Esophagus (tissue), 2 donors: Measurements from ENCODE around the gene SNAI1. TPM values are rescaled to one million over a fixed set of nuclear protein-coding genes. Genes with fewer than 3 reads are reported as not detected.
"Not testable (repeated sequence)": the region's sequence is repeated elsewhere in the genome, so short reads cannot be mapped to it uniquely, and the experiment has no call there.

Experiments
- H3K27ac ChIP-seq, 2 donors: one replicate each; pipeline ENCODE4 v1.5.1; 2013; ENCODE audit warnings: low read depth in 2 of 2, mild to moderate bottlenecking in 2 of 2, inconsistent platforms in 1 of 2, low read length in 1 of 2, moderate library complexity in 1 of 2
- H3K27me3 ChIP-seq, 2 donors: one replicate each; pipeline ENCODE4 v1.6.1; 2013; ENCODE audit warnings: low read length in 2 of 2, control low read depth in 1 of 2, mild to moderate bottlenecking in 1 of 2; ENCODE audit not compliant: insufficient read depth in 2 of 2, control insufficient read depth in 1 of 2
- H3K36me3 ChIP-seq, 2 donors: one replicate each; pipeline ENCODE4 v1.6.1; 2013; ENCODE audit warnings: low read length in 1 of 2; ENCODE audit not compliant: control insufficient read depth in 2 of 2, insufficient read depth in 2 of 2
- H3K4me1 ChIP-seq, 2 donors: one replicate each; pipeline ENCODE4 v1.6.1; 2013; ENCODE audit warnings: low read length in 1 of 2; ENCODE audit not compliant: control insufficient read depth in 2 of 2, insufficient read depth in 2 of 2
- H3K4me3 ChIP-seq, 2 donors: one replicate each; pipeline ENCODE4 v1.5.1; 2013; ENCODE audit warnings: low read length in 2 of 2, mild to moderate bottlenecking in 2 of 2, low read depth in 1 of 2, moderate library complexity in 1 of 2
- H3K9me3 ChIP-seq, 2 donors: one replicate each; pipeline ENCODE4 v1.6.1; 2013; ENCODE audit warnings: mild to moderate bottlenecking in 2 of 2, low read depth in 1 of 2, low read length in 1 of 2, moderate library complexity in 1 of 2; ENCODE audit not compliant: control insufficient read depth in 2 of 2, insufficient read depth in 1 of 2
- WGBS, 2 donors: extraction: QIAGEN DNeasy Blood & Tissue Kit; methylation state at CpG; one replicate each; pipeline ENCODE4 v1.1.7; 2013; 5-methylcytosine and 5-hydroxymethylcytosine counted together
- polyA plus RNA-seq, 2 donors: library from polyadenylated mRNA; stranded (reverse); fragments of 200-250 nt; gene quantifications; one replicate each; pipeline ENCODE4 v1.2.3, GENCODE V29; 2013
- donor health status: healthy with polysubstance abuse.
- donor health status: Bipolar disorder and iron deficiency.

SNAI1 gene
- polyA plus RNA-seq, 2 donors, result 0.86 to 1.2 TPM

GRCh38 chr20:49945306-49945700 lies 37.5 kb upstream of the SNAI1 start:
- H3K9me3 ChIP-seq, result no peaks in the 10 kb centered on the region
- WGBS, 2 donors, result 88 to 93% methylated on average over 3 of the region's 3 CpGs
- no peak overlapping the region for H3K27ac ChIP-seq
- no peaks in the 10 kb centered on the region for H3K27me3 ChIP-seq
- H3K36me3 ChIP-seq, result peaks cover 6 to 15% of the 10 kb centered on the region in 2 donors
- no peaks in the 10 kb centered on the region for H3K4me1 ChIP-seq
- H3K4me3 ChIP-seq, result no peak overlapping the region

DNA sequence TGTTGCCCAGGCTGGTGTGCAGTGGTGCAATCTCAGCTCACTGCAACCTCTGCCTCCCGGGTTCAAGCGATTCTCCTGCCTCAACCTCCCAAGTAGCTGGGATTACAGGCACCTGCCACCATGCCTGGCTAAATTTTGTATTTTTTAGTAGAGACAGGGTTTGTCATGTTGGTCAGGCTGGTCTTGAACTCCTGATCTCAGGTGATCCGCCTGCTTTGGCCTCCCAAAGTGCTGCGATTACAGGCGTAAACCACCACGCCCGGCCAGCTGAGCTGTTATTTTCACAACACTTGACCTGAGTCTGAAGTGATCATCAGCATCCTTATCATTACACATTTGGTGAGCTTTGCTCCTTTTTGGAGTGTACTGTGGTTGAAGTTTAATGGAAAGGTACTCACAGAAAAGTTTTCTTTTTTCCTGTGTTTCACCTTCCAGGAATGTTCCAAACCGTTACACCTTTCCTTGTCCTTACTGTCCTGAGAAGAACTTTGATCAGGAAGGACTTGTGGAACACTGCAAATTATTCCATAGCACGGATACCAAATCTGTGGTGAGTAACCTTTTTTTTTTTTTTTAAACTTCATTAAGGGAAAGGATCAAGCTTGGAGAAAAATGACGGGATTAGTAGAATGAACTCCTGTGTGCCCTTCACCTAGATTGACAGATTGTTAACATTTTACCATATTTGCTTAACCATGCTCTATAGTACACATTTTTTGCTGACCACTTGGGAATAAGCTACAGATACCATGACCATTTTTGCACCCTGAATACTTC lies 36.9 kb upstream of the SNAI1 start:
- no peak overlapping the region for H3K27ac ChIP-seq
- no peaks in the 10 kb centered on the region for H3K27me3 ChIP-seq
- H3K4me1 ChIP-seq, result no peaks in the 10 kb centered on the region
- H3K4me3 ChIP-seq, result no peak overlapping the region
- WGBS, 2 donors, result 93 to 98% methylated on average over 10 of the region's 10 CpGs
- H3K9me3 ChIP-seq, result no peaks in the 10 kb centered on the region
- peaks cover 10 to 17% of the 10 kb centered on the region in 2 donors for H3K36me3 ChIP-seq

- Histone ChIP-seq H3K4me1 (no peaks in the 10 kb centered on the region), H3K4me3 (no peak overlapping the region), H3K9me3 (no peaks in the 10 kb centered on the region), H3K36me3 (peaks cover 18 to 22% of the 10 kb centered on the region in 2 donors), H3K27ac (no peak overlapping the region), H3K27me3 (no peaks in the 10 kb centered on the region)
- WGBS, 2 donors, result 83 to 86% methylated on average over 3 of the region's 3 CpGs
These were observed 34.6 kb upstream of the SNAI1 start for GRCh38 chr20:49948178-49948577.

GRCh38 chr20:49948809-49949507 lies 33.8 kb upstream of the SNAI1 start:
- Histone ChIP-seq H3K27ac (no peak overlapping the region), H3K4me1 (no peaks in the 10 kb centered on the region), H3K4me3 (no peak overlapping the region), H3K9me3 (no peaks in the 10 kb centered on the region), H3K36me3 (peaks cover 20 to 28% of the 10 kb centered on the region in 2 donors), H3K27me3 (no peaks in the 10 kb centered on the region)
- WGBS, 2 donors, result 89 to 90% methylated on average over 11 of the region's 11 CpGs

GRCh38 chr20:49951151-49951550 lies 31.6 kb upstream of the SNAI1 start:
- H3K9me3 ChIP-seq, result no peaks in the 10 kb centered on the region
- no peaks in the 10 kb centered on the region for H3K4me1 ChIP-seq
- peaks cover 21 to 33% of the 10 kb centered on the region in 2 donors for H3K36me3 ChIP-seq
- no peaks in the 10 kb centered on the region for H3K27me3 ChIP-seq
- no peak overlapping the region for H3K4me3 ChIP-seq
- 82 to 88% methylated on average over 4 of the region's 4 CpGs for WGBS, 2 donors
- no peak overlapping the region for H3K27ac ChIP-seq

DNA sequence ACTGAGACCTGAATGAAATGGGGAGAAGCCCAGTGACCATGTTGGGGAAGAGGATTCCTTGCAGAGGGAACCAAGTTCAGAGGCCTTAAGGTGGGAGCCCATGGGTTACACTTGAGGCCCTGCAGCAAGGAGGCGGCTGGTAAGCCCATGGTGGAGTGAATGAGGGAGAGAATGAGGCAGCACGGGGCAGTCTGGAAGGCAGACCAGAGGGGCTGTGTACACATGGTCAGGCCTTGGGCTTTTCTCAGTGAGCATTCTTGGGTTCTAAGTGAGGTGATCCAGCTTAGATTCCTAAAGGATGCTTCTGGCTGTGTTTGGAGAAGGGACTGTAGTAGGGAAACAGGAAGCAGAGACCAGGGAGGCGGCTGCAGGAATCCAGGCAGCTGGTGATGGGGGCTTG lies 27.6 kb upstream of the SNAI1 start:
- Histone ChIP-seq H3K4me1 (no peaks in the 10 kb centered on the region), H3K36me3 (peaks cover 15 to 29% of the 10 kb centered on the region in 2 donors), H3K9me3 (no peaks in the 10 kb centered on the region), H3K4me3 (no peak overlapping the region), H3K27ac (no peak overlapping the region), H3K27me3 (no peaks in the 10 kb centered on the region)
- 90 to 94% methylated on average over 3 of the region's 3 CpGs for WGBS, 2 donors

GRCh38 chr20:49955830-49956396 lies 26.9 kb upstream of the SNAI1 start:
- H3K9me3 ChIP-seq, H3K27me3 ChIP-seq, H3K4me1 ChIP-seq, H3K27ac ChIP-seq, H3K4me3 ChIP-seq: not testable (repeated sequence)
- WGBS, 2 donors, result 93% methylated on average over 12 of the region's 12 CpGs
- H3K36me3 ChIP-seq, result peaks cover 12 to 27% of the 10 kb centered on the region in 2 donors

DNA sequence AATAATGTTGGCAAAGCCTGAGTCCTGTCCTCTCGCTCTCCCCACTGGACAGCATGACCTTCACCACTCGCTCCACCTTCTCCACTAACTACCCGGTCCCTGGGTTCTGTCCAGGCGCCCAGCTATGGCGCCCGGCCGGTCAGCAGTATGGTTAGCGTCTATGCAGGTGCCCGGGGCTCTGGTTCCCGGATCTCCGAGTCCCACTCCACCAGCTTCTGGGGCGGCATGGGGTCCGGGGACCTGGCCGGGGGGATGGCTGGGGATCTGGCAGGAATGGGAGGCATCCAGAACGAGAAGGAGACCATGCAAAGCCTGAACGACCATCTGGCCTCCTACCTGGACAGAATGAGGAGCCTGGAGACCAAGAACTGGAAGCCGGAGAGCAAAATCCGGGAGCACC lies 26.1 kb upstream of the SNAI1 start:
- WGBS, 2 donors, result 95% methylated on average over 18 of the region's 18 CpGs
- Histone ChIP-seq H3K9me3 (no peaks in the 10 kb centered on the region), H3K27me3 (no peaks in the 10 kb centered on the region), H3K4me3 (no peak overlapping the region), H3K36me3 (peaks cover 12 to 27% of the 10 kb centered on the region in 2 donors), H3K27ac (no peak overlapping the region), H3K4me1 (no peaks in the 10 kb centered on the region)

GRCh38 chr20:49957089-49957938 lies 25.5 kb upstream of the SNAI1 start:
- 90 to 91% methylated on average over 12 of the region's 12 CpGs for WGBS, 2 donors
- H3K36me3 ChIP-seq, result peaks cover 5 to 21% of the 10 kb centered on the region in 2 donors

More at GRCh38 chr20:49957089-49957938, 25.5 kb upstream of the SNAI1 start:
- H3K4me1 ChIP-seq, H3K27ac ChIP-seq, H3K9me3 ChIP-seq, H3K27me3 ChIP-seq, H3K4me3 ChIP-seq: not testable (repeated sequence)
